HEK293 (cell line): ENCODE data around the gene LHX5.

Source experiments
- CTCF ChIP-seq: fragments of 450-650 bp; formaldehyde crosslinking; IDR thresholded peaks from 2 replicates; pipeline ENCODE4 v1.5.1; 2016; ENCODE audit warnings: missing biosample characterization, missing genetic modification characterization
- GLIS1 ChIP-seq: fragments of 450-650 bp; formaldehyde crosslinking; IDR thresholded peaks from 2 replicates; pipeline ENCODE4 v1.5.1; 2016; ENCODE audit warnings: missing biosample characterization, missing genetic modification characterization
- REST ChIP-seq: fragments of 450-650 bp; formaldehyde crosslinking; IDR thresholded peaks from 2 replicates; pipeline ENCODE4 v1.5.1; 2016; ENCODE audit warnings: missing biosample characterization, missing genetic modification characterization
- ZFP37 ChIP-seq: fragments of 450-650 bp; formaldehyde crosslinking; IDR thresholded peaks from 2 replicates; pipeline ENCODE4 v1.5.1; 2016; ENCODE audit warnings: missing biosample characterization, missing genetic modification characterization
- ZNF132 ChIP-seq: fragments of 450-650 bp; formaldehyde crosslinking; IDR thresholded peaks from 2 replicates; pipeline ENCODE4 v1.5.1; 2017; ENCODE audit warnings: missing biosample characterization, missing genetic modification characterization, borderline replicate concordance
- ZNF140 ChIP-seq: fragments of 450-650 bp; formaldehyde crosslinking; IDR thresholded peaks from 2 replicates; pipeline ENCODE4 v1.5.1; 2016; ENCODE audit warnings: missing biosample characterization, missing genetic modification characterization
- ZNF148 ChIP-seq: fragments of 450-650 bp; formaldehyde crosslinking; IDR thresholded peaks from 2 replicates; pipeline ENCODE4 v1.5.0; 2017; ENCODE audit warnings: missing biosample characterization, missing genetic modification characterization, borderline replicate concordance
- ZNF274 ChIP-seq, 2 experiments: fragments of 200-500 bp in 1 of 2; fragments of 450-650 bp in 1 of 2; sonication (Bioruptor generic) in 1 of 2; formaldehyde crosslinking in 1 of 2; IDR thresholded peaks; 2 replicates each; pipeline versions ENCODE4 v1.5.1 to v1.6.1; 2014 to 2016; ENCODE audit warnings: borderline replicate concordance in 1 of 2, inconsistent platforms in 1 of 2, low read length in 1 of 2, missing biosample characterization in 1 of 2, missing genetic modification characterization in 1 of 2
- ZNF335 ChIP-seq: fragments of 450-650 bp; formaldehyde crosslinking; conservative IDR thresholded peaks from 2 replicates; pipeline ENCODE4 v1.5.1; 2016; ENCODE audit warnings: missing biosample characterization, missing genetic modification characterization
- ZNF398 ChIP-seq: fragments of 450-650 bp; formaldehyde crosslinking; IDR thresholded peaks from 2 replicates; pipeline ENCODE4 v1.5.1; 2017; ENCODE audit warnings: missing biosample characterization, missing genetic modification characterization
- ZNF629 ChIP-seq: fragments of 450-650 bp; formaldehyde crosslinking; IDR thresholded peaks from 2 replicates; pipeline ENCODE4 v1.5.1; 2017; ENCODE audit warnings: missing biosample characterization, missing genetic modification characterization
- ZNF785 ChIP-seq: fragments of 450-650 bp; formaldehyde crosslinking; IDR thresholded peaks from 2 replicates; pipeline ENCODE4 v1.5.1; 2016; ENCODE audit warnings: missing biosample characterization, missing genetic modification characterization

- TF ChIP-seq ZNF785 (tag by site-specific recombination) = no peak
- no peak for TF ChIP-seq ZNF629 (tag by site-specific recombination)
- no peak for TF ChIP-seq REST (tag by site-specific recombination)
- no peak for TF ChIP-seq CTCF (tag by site-specific recombination)
- no peak for TF ChIP-seq GLIS1 (tag by site-specific recombination)
- no peak for TF ChIP-seq ZNF132 (tag by site-specific recombination)
- TF ChIP-seq ZNF335 (tag by site-specific recombination) = no peak
- TF ChIP-seq ZNF274 (IDR thresholded peaks at IDR 0.05; ENCODE audit: low read length) = no peak
- TF ChIP-seq ZNF274 (tag by site-specific recombination; IDR thresholded peaks at IDR 0.05; ENCODE audit: borderline replicate concordance) = no peak
- TF ChIP-seq ZNF140 (tag by site-specific recombination) = no peak
- TF ChIP-seq ZFP37 (tag by site-specific recombination) = no peak
- no peak for TF ChIP-seq ZNF398 (tag by site-specific recombination)
- TF ChIP-seq ZNF148 (tag by site-specific recombination) = no peak
Observed at GRCh38 chr12:113471619-113472171, at the start of gene LHX5.
